NCI-H226 (cell line): ENCODE measurements around the gene GPSM3.

Experiments used
- DNase-seq: peaks from one replicate; pipeline ENCODE4 v3.0.0-alpha.2; 2015

The GPSM3 gene

DNA sequence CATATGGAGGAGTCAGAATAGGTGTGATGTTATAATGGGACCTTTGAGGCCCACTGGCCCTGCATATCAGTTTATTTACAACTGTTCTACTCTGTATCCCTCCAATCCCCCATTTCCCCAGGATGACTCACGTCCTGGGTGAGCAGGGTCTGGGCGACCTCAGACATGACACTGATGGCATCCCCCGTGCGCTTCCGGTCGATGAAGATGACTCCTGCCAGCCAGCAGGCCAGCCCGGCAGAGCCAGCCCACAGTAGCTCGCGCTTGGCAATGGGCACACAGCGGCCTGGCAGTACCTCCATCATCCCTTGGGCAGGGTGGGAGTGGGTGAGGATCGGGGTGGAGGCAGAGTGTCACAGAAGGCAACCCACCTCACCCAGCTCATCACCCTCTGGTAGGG, 22.1 kb downstream of the GPSM3 start:
- DNase-seq: no peak

DNA sequence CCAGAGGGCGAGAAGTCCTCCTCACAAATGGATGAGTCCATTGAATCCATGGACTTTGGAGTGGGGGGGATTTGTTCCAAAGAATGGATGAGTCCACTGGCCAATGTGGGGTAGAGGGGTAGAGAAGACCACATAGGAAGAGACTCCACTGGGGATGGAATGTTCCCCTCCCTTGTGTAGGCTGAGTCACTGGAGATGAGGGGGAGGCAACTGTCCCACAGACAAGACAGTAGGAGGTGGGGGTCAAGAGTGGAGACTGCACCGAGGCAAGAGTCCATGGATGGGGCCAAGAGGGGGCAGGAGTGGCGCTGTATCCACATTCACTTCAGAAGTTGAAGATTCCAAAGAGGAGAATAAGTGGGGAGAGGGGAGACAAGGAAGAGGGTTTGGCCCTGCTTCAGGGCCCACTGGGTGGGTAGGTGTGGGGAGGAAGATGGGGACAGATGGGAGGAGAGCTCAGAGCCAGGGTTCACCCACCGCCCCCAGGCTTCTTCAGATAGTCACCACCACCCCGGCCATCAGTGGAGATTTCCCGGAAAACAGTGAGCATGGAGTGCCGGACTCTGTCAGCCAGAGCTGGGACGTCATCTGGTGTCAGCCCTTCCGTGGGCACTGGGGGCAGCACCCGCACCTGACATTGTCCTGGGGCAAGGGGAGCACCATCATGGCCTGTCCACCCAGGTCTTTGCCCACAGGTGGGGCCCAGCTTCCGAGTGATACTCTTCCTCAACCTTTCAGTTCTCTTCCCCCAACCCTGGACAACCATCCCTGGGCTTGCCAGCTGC, 23.4 kb downstream of the GPSM3 start:
- DNase-seq: no peak

DNA sequence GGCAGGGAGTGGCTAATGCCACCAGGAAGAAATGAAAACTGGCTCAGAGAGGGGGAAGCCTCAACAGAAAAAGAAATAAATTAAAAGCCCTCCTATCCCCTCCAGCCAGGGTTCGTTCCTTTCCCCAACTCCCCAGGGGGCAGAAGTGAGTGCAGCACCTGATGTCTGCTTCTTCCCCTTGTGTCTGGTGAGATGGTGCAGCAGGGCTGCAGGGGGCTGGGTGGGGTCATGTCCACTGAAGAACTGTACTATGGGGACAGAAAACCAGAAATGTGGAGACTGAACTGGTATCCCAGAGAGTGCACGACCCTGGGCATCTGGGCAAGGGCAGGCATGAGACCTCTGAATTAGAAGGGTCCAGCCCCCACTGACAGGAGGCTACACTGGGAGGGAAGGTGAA, 24.1 kb downstream of the GPSM3 start:
- no peak for DNase-seq

DNA sequence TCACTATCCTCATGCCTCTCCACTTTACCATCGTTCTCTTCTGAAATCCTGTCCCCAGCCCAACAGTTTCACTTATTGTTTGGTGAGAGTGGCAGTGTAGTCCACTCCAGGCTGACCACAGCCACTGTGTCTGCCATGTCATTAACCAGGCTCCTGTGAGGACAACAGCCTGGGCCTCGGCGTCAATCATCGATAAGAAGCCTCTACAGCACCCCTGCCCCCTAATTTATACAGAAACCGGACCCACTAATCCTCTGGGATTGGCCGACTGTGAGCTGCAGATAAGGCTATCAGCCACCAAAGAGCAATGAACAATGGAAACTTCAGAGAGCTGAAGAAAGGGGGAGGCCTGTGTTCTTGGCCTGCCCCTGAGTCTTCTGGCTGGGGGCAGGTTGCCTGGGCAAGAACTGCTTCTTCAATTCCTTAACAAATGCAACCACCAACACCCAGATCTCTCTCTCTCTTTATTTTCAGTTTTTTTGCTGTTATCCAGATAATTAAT, 24.6 kb downstream of the GPSM3 start:
- DNase-seq: no peak

DNA sequence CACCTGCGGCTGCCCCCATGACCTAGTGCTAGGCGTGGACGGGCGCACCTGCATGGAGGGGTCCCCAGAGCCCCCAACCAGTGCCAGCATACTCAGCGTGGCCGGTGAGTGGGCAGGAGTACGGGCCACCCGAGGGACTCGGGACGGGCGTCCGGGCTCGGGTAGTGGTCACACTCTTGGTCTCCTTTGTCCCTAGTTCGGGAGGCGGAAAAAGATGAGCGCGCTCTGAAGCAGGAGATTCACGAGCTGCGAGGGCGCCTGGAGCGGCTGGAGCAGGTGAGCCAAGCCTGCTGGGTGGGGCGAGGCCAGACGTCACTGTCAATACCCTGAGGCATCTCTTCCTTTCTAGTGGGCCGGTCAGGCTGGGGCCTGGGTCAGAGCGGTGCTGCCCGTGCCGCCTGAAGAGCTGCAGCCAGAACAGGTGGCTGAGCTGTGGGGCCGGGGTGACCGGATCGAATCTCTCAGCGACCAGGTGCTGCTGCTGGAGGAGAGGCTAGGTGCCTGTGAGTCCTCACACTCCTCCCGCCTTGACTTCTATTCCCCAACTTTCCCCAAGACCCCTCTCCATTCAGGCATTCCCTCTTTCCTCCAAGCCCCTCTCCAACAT, 25.2 kb downstream of the GPSM3 start:
- no peak for DNase-seq

DNA sequence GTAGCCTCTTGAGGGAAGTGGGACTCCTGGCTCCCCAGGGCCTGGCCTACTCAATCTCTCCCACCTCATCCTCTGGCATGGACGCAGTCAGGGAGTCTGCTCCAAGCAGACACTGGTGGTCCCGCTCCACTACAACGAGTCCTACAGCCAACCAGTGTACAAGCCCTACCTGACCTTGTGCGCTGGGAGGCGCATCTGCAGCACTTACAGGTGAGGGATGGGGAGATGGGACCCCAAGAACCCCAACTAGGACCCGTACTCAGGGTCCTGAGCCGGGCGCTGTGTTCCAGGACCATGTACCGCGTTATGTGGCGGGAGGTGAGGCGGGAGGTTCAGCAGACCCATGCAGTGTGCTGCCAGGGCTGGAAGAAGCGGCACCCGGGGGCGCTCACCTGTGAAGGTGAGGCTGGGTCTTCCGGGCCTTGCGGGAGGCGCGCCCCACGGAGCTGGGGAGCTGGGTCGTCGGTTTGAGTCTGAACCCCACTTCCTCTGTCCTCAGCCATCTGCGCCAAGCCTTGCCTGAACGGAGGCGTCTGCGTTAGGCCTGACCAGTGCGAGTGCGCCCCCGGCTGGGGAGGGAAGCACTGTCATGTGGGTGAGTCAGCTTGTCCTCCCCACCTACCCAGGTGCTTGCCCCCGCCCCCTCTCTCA, 25.9 kb downstream of the GPSM3 start:
- no peak for DNase-seq

DNA sequence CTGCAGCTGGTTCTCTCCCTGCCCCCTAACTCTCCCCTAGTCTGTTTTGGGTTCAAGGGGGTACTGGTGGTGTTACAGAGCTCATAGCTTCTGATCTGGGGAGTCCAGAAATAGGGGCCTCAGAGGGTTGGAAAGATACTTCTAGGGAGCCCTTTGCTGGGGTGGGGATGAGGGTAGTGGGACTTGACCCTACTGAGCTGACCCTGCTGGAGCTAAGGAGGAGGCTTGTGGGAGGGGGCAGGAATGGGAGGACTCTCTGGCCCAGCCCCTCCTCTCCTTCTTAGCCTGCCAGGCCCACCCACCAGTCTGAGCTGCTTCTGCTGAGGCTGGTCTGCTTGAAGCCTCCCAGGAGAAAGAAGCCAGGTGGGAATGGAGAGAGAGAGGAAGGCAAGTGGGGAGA, 28.1 kb downstream of the GPSM3 start, which contains the start of gene EGFL8:
Gene EGFL8 (plus strand): TSS at position 301 of the 400 bp plus-strand sequence. CDS start 1,571 bp downstream, outside the sequence.
- DNase-seq: no peak

DNA sequence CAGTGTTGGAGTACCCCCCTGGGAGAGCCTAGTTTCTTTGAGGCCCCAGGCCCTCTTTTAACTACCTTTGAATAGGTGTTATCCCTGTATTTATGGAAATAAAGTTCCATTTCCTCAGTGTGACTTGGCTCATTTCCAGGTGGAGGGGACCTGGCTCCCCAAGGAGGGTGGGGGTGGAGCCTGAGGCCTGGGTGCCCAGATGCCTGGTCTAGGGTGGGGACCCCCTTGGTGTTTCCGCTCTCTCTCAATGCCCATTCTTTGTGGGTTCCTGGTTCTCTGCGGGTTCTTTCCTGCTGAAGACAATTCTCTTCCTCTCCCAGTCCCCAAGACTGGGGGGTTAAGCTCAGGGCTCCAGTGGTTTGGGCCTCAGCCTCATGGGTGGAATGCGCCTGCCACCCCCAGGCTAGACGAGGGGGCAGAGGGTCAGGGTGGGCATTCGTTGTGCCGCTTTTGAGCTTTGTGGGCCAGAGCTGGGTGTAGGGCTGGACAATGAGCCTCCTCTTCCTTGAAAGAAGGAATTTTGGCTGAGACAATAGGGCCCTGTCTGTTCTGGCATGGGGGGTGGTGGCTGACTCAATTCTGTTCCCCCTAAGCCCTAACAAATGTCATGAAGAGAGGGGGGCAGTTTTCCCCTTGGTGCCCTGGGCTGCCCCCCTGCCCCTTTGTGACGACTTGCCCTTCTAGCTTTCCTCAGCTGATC, 28.7 kb downstream of the GPSM3 start:
- DNase-seq: no peak

DNA sequence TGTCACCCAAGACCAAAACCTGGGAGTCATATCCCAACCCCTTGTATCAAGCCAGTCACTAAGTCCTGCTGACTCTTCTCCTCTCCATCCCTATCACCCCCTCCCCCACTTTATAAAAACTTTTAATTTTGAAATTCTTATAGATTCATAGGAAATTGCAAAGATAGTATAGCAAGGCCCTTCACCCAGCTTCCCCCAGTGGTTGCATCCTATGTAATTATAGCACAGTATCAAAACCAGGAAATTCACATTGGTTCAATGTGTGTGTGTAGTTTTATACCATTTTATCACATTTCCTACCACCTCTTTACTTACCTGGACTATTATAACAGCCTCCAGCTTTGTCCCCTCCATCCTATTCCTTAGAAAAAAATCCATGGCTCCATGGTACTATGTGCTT, 34.4 kb downstream of the GPSM3 start:
- no peak for DNase-seq

DNA sequence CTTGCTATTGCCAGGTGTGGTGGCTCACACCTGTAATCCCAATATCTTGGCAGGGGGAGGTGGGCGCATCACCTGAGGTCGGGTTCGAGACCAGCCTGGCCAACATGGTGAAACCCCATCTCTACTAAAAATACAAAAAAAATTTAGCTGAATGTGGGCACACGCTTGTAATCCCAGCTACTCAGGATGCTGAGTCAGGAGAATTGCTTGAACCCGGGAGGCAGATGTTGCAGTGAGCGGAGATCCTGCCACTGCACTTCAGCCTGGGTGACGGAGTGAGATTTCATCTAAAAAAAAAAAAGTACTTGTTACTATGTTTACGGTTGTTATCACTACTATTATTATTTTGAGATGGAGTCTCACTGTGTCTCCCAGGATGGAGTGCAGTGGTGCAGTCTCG, 35.6 kb downstream of the GPSM3 start:
- no peak for DNase-seq

DNA sequence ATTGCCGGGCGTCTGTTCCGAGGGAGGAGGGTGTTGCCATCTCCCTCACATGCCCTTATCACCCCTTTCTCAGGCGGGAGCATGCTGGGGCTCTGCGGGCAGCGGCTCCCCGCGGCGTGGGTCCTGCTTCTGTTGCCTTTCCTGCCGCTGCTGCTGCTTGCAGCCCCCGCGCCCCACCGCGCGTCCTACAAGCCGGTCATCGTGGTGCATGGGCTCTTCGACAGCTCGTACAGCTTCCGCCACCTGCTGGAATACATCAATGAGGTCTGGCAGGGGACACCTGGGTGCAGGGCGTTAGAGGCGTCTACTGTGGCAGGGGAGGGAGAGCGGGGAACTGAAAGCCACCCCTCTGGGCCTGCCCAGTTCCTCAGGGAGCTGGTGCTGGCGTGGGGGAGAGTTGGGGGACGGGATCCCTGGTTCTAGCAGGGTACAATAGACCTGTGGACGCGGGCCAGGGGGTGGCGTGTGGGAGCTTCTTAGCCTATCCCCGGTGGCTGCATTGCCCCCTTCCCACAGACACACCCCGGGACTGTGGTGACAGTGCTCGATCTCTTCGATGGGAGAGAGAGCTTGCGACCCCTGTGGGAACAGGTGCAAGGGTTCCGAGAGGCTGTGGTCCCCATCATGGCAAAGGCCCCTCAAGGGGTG, 37.8 kb downstream of the GPSM3 start:
- DNase-seq: peak; percentile 48

DNA sequence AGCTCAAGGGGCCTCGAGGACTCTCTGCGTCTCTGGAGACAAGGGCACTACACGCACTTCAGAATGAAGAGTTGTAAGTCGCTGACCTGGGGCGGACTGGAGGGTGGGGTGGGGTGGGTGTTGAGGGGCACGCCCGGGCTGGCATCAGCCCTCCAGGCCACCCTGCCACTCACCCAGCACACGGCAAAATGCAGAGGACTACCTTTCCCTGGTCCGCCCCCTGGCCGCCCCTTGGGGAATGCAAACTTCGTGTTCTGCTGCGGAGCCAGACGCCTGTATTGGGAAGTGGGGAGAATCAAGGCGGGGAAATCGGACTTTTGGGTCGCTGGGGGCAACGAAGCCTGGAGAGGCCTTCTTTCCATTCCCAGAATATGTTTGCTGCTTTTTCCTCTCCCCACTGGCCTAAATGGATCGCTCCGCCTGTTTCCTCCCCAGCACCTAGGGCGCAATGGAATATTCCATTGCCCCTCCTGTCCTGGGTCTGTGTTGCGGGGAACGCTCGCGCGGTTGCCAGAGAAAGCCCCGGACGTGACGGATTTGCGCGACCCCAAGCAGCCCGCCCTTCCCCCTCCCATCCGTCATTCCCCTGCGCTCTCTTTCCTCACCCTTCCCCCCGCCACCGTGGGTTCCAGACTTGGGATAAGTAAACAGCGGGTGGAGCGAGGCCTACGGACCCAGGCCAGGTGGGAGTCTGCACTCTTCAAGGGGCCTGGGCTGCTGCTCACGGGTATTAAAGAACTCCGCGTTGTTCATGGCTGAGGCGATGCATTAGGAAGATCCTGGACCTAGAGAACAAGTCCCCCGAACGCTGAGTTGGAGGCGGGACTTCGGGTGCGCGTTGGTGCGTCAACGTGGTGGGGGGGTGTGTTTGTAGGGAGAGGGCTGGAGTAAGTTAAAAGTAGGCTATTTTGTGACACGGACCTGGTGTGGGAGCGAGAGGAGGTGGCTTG, 38.6 kb downstream of the GPSM3 start, which contains the start of gene PPT2:
Gene PPT2 (plus strand): TSS at position 578 of the 950 bp plus-strand sequence. CDS start 454 bp downstream, outside the sequence.
- DNase-seq: peak; percentile 85

DNA sequence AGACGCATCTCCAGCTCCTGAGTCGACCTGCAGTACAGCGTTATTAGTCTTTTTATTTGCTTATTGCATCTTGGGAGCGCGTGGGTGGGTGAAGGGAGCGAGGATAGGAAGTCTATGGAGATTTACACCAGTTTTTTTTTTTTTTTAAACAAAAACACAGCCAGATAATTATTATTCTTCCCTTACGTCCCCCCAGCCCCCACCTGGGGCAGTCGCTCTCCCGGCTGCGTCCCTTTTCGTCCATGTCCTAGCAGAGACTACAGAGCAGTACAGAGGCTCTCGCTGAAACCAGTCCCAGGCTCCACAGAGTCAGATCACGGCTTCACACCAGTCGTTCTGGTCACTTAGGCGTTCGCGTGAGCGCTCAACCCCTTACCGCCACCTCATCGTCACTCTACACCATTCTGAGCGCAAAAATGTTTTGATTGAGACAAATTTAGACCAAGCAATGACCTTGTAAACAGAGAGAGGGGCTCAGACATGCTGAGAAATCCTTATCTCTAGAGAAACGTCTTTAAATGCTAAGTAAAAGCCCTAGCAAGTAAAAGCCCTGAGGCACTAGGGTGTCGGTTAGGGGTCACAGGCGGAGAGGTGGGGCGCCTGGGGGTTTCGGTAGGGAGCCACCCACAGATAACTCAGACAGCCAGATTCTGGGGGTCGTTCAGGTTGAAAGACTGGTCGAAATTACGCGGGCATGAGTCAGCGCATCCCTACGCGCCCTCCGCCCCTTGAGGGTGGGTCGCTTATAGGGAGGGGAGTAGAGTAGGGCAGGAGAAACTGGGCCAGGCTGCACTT, 39.5 kb downstream of the GPSM3 start:
- DNase-seq: no peak

DNA sequence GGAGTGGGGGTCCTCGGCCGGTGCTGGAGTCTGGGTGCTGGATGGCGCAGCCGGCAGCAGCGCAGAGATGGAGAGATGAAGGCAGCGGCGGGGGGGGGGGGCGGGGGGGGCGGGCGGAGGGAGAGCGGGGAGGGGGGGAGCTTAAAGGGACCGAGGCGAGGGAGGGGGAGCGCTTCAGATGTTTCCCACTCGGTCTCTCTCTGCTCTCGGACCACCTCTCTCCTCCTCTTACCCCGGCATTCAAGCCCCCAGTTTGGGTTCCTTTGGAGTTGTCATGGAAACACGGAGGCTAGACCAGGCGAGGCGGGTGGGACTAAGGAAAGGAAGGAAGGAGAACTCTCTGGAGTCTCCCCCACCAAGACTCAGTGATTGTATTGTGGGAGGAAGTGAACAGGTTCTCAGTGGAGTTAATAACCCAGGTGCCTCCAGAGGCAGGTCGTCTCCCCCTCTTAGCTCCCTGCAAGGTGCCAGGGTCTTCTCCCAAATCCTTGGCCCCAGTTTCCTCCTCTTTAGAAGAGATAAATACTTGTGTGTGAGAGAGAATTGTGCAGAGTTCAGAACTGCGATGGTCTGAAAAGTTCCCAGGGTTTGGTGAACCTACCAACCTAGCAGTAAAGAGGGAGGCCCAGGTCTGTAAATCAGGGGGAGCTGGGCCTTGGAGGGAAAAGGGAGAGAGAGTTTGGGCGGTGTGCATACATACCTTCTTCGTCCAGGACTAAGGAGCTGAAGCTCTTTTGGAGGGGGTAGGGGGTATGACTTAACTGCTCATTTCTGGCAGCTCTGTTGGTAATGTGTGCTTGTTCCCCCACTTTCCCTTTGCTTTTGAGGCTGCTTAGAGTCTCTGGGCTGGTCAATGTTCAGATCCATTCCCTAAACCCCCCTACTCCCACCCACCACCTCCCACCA, 40.3 kb downstream of the GPSM3 start, which contains the start of gene PRRT1:
Gene PRRT1 (minus strand): TSS at position 77 of the 906 bp plus-strand sequence. CDS start 112 bp downstream, outside the sequence.
- DNase-seq: no peak

DNA sequence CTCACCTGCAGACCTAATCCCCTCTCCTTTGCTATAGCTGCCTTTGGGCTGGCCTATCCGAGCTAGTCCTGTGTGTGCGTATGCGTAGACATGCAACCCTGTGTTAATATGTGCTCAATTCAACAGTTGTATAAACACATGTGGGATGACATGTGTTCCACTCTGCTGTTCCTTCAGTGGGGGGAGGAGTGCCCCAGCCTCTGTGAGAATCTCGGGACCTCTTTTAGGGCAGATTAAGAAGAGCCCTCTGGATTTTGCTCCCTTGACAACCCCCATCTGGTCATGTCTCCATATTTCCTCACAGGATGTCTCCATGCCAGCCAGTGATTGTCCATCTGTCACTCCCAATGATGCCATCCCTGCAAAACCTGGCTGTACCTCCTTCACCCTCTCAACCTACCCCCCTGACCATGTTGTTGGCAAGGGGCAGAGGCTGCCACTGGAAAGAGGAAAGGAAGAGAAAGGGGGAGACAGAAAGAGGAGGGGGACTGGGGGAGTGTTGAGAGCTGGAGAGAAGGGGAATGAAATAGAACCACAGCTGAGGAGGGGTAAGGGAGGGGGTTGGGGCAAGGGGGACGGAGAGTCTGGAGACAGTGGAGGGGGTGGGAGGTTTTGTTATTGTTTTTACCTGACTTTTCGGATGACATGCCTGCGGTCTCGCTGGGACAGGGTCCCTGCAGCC, 41.1 kb downstream of the GPSM3 start:
- DNase-seq: no peak

DNA sequence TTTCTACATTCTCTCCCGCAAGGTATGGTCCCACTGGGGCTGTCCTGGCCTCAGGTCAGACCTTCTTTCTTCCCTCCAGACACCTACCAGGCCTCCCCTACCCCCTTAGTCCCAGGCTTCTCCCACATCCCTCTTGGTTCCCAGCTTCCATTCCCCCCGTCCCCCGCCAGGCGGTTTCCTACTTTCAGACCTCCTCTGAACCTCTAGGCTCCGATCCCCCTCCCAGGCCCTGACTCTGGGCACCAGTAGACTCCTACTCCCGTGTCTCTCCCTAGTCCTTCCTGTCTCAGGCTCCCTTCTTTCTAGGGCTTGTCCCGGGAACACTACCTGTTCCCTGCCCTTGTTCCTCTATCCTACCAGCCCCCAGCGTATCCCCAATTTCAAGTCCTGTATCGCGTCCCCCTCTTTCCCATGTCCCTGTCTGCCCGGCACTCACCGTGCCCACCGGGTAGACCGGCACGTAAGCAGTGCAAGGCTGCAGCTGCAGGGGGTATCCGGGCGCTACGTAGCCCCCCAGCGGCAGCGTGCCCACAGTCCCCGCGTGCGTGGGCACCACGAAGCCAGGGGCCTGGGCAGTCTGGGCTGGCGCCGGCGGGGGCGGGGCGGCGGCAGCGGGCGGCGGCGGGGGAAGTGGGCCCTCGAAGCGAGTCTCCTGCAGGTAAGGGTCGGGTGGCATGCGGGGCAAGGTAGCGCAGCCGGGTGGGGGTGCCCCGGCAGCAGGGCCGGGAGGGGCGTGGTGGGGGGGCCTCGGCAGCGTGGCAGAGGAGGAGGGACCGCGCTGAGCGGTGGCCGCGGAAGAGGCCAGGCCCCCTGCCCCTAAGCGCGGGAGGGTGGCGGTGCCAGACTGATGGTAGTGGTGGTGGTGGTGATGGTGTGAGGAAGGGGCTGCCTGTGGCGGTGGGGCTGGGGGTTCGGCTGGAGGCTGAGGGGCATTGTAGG, 42.2 kb downstream of the GPSM3 start:
- no peak for DNase-seq

DNA sequence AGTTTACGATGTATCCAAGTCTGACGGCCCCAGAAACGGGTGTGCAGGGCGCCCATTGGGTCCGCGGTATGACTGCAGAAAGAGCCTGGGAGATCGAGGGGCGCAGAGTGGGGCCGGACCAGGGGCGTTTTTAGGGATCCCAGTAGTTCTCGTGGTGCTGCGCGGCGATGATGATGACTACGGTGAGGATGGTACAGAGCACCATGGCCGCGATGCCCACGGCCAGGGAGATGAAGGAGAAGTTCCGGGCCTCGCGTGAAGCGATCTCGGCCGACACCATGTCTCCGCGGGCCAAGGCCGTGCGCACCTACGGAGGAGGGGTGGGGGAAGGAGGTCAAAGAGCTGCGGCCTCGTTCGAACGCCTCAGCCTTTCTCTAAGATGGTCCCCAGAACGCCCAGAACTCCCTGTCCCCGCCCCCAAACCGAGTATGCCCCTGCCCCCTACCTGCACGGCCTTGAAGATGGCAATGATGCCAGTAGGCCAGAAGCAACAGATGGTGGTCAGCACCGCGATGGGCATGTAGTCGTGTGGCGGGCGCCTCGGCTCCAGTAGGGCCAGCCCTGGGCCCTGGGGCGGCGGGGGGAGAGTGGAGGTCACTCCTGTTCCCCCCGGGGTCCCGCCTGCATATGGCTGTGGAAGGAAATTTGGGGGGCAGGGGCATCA, 43.2 kb downstream of the GPSM3 start:
- DNase-seq: no peak
